HepG2 (cell line): Measurements from ENCODE around the gene NOL4L. TPM values are rescaled to one million over a fixed set of nuclear protein-coding genes. Genes with fewer than 3 reads are reported as not detected.

Source experiments
- ATF7 ChIP-seq, 2 experiments: fragments of 450-650 bp in 1 of 2; sonication (generic) in 1 of 2; formaldehyde crosslinking in 1 of 2; IDR thresholded peaks; 2 replicates each; pipeline versions ENCODE4 v1.4.0 to v1.6.1; 2016 to 2020; ENCODE audit warnings: antibody characterized with exemption in 1 of 2, mild to moderate bottlenecking in 1 of 2, missing genetic modification reagents in 1 of 2
- BHLHE40 ChIP-seq: IDR thresholded peaks from 2 replicates; pipeline ENCODE4 v1.6.1; 2011; ENCODE audit warnings: low read length, improper control_type of control experiment
- CENPT ChIP-seq: sonication (generic); formaldehyde crosslinking; IDR thresholded peaks from 2 replicates; pipeline ENCODE4 v1.8.0; 2022; ENCODE audit warnings: low read depth, mild to moderate bottlenecking, moderate library complexity, missing genetic modification reagents
- FOXK2 ChIP-seq: fragments of 450-650 bp; IDR thresholded peaks from 2 replicates; pipeline ENCODE4 v1.6.1; 2016
- HCFC1 ChIP-seq: fragments of 150-350 bp; IDR thresholded peaks from 2 replicates; pipeline ENCODE4 v1.6.1; 2014; ENCODE audit warnings: low read depth, low read length
- HES4 ChIP-seq: sonication (generic); formaldehyde crosslinking; IDR thresholded peaks from 2 replicates; pipeline ENCODE4 v1.9.0; 2021; ENCODE audit warnings: mild to moderate bottlenecking, missing genetic modification reagents, borderline replicate concordance
- JARID2 ChIP-seq: sonication (generic); formaldehyde crosslinking; IDR thresholded peaks from 2 replicates; pipeline ENCODE4 v1.8.1; 2023; ENCODE audit warnings: missing genetic modification reagents, inconsistent platforms; ENCODE audit not compliant: insufficient replicate concordance
- KDM3A ChIP-seq: IDR thresholded peaks from 2 replicates; pipeline ENCODE4 v1.6.1; 2018; ENCODE audit warnings: low read depth, missing compliant biosample characterization
- MATR3 ChIP-seq: sonication (generic); formaldehyde crosslinking; IDR thresholded peaks from 2 replicates; pipeline ENCODE4 v1.4.0; 2020; ENCODE audit warnings: missing genetic modification reagents
- NR2C2 ChIP-seq: sonication (generic); formaldehyde crosslinking; IDR thresholded peaks from 2 replicates; pipeline ENCODE4 v1.4.0; 2020; ENCODE audit warnings: missing genetic modification reagents, mild to moderate bottlenecking, moderate library complexity, borderline replicate concordance
- NR2F6 ChIP-seq, 2 experiments: IDR thresholded peaks; 2 replicates each; pipeline ENCODE4 v1.6.1; 2016; ENCODE audit warnings: antibody characterized with exemption in 1 of 2, mild to moderate bottlenecking in 1 of 2
- RAD51 ChIP-seq: fragments of 450-650 bp; IDR thresholded peaks from 2 replicates; pipeline ENCODE4 v1.6.1; 2016; ENCODE audit warnings: borderline replicate concordance
- TBL1XR1 ChIP-seq: fragments of 150-350 bp; IDR thresholded peaks from 2 replicates; pipeline ENCODE4 v1.6.1; 2014; ENCODE audit warnings: borderline replicate concordance, low read length; ENCODE audit not compliant: partially characterized antibody
- TBX2 ChIP-seq: sonication (generic); formaldehyde crosslinking; IDR thresholded peaks from 2 replicates; pipeline ENCODE4 v1.5.0; 2020; ENCODE audit warnings: missing genetic modification reagents, mild to moderate bottlenecking, borderline replicate concordance
- ZNF12 ChIP-seq: sonication (generic); formaldehyde crosslinking; IDR thresholded peaks from 2 replicates; pipeline ENCODE4 v1.5.0; 2020; ENCODE audit warnings: missing genetic modification reagents
- ZNF230 ChIP-seq: sonication (generic); formaldehyde crosslinking; IDR thresholded peaks from 2 replicates; pipeline ENCODE4 v1.4.0; 2020; ENCODE audit warnings: mild to moderate bottlenecking, missing genetic modification reagents
- ZNF333 ChIP-seq: sonication (generic); formaldehyde crosslinking; IDR thresholded peaks from 2 replicates; pipeline ENCODE4 v1.4.0; 2020; ENCODE audit warnings: mild to moderate bottlenecking, missing genetic modification reagents, borderline replicate concordance
- ZNF501 ChIP-seq: sonication (generic); formaldehyde crosslinking; IDR thresholded peaks from 2 replicates; pipeline ENCODE4 v1.5.1; 2020; ENCODE audit warnings: mild to moderate bottlenecking, moderate library complexity, missing genetic modification reagents
- ZNF510 ChIP-seq: sonication (generic); formaldehyde crosslinking; IDR thresholded peaks from 2 replicates; pipeline ENCODE4 v1.4.0; 2020; ENCODE audit warnings: low read depth, mild to moderate bottlenecking, missing genetic modification reagents
- ZNF841 ChIP-seq: sonication (generic); formaldehyde crosslinking; IDR thresholded peaks from 2 replicates; pipeline ENCODE4 v1.8.1; 2023; ENCODE audit warnings: missing genetic modification reagents, borderline replicate concordance
- polyA plus RNA-seq, 8 experiments: library from polyadenylated mRNA; depleted of rRNA in 3 of 8; stranded (reverse) in 7 of 8; unstranded in 1 of 8; fragments of >200 nt; fragmentation: Illumina TruSeq in 4 of 8; extraction: Trizol in 4 of 8; gene quantifications; 2 replicates each; pipeline versions ENCODE4 v1.2.1 to v1.2.3, GENCODE V29; 2011 to 2016; ENCODE audit warnings: low read depth in 4 of 8, missing spikeins in 1 of 8, mixed read lengths in 1 of 8; ENCODE audit not compliant: insufficient read depth in 1 of 8
- total RNA-seq, 5 experiments: library from RNA; depleted of rRNA; stranded (reverse); fragments of >200 nt; fragmentation: Illumina TruSeq; extraction: Trizol; gene quantifications; 2 replicates each; pipeline ENCODE4 v1.2.3, GENCODE V29; 2016; ENCODE audit warnings: low read depth in 1 of 5
- TF ChIP-seq, protein P1 (sequence below): sonication (generic); formaldehyde crosslinking; IDR thresholded peaks from 2 replicates; pipeline ENCODE4 v1.5.1; 2020; ENCODE audit warnings: mild to moderate bottlenecking, missing genetic modification reagents, borderline replicate concordance
- TF ChIP-seq, protein P2 (sequence below): IDR thresholded peaks from 2 replicates; pipeline ENCODE4 v1.6.1; 2016; ENCODE audit warnings: mild to moderate bottlenecking

NOL4L gene
- total and polyA plus RNA-seq, 2 of the 13 experiments (the other 11 are each of a cell fraction or from before 2014, with no cell fraction given) = 16.6 to 35.4 TPM

DNA sequence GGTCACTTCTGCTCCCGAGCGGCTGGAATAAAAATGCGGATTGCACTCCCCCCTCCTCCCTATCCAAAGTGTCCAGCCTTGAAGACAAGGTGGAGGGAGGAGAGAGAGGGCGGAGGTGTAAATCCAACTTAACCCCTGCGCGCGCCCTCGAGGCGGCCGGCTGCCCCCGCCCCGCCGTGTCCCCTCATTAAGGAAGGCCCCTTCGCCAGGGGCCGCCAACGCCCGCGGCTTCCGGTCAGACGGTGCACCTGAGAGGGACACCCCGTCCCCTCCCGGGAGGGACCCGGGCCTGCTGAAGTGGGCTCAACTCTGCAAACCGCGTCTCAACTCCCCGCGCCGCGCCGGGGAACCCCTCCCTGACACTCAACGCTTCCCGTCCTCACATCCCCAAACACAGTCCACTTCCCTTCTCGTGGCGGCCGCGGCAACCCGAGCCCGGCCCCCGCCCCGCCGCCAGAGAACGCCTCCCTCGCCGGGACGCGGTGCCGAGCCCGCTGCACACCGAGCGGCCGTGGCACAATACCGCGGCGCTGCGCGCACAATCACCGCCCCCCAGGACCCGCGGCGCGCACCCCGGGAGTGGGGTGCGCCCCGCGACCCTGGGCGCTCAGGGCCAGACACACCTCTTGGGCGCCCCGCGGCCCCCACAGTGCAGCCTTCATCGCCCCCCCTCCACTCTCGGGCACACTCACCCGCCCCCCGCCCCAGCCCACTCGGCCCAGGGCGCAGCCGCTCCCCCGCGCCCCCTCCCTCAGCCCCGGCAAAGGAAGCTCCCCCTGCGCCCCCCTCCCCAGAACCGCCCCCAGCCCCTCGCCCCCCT lies 102.5 kb downstream of the NOL4L start (continued):
- TF ChIP-seq RAD51 (no peak), ZNF841 (no peak), HCFC1 (no peak), ZNF230 (CRISPR knock-in tag) (no peak), TBL1XR1 (no peak), TBX2 (peak; percentile 69), ZNF510 (CRISPR knock-in tag) (no peak), NR2F6 (IDR thresholded peaks at IDR 0.05) (peak; percentile 4; the same call in 1 of the 2 replicates), NR2F6 (CRISPR knock-in tag; IDR thresholded peaks at IDR 0.05) (no peak; the same call in 1 of the 2 replicates), MATR3 (CRISPR knock-in tag) (no peak), KDM3A (CRISPR knock-in tag) (peak; percentile 54), JARID2 (CRISPR knock-in tag) (no peak), HES4 (CRISPR knock-in tag) (peak; percentile 86; the same call in 1 of the 2 replicates), CENPT (CRISPR knock-in tag) (0 out of 2 replicates have a peak, but pooled peaks have one; percentile 46), FOXK2 (no peak), BHLHE40 (no peak), ZNF333 (CRISPR knock-in tag) (0 out of 2 replicates have a peak, but pooled peaks have one; percentile 10), ZNF12 (CRISPR knock-in tag) (no peak; the same call in 1 of the 2 replicates), ZNF501 (CRISPR knock-in tag) (no peak; the same call in 1 of the 2 replicates), ATF7 (IDR thresholded peaks at IDR 0.05) (no peak), ATF7 (CRISPR knock-in tag; IDR thresholded peaks at IDR 0.05) (no peak), NR2C2 (CRISPR knock-in tag) (no peak)
- TF ChIP-seq, protein P1, sequence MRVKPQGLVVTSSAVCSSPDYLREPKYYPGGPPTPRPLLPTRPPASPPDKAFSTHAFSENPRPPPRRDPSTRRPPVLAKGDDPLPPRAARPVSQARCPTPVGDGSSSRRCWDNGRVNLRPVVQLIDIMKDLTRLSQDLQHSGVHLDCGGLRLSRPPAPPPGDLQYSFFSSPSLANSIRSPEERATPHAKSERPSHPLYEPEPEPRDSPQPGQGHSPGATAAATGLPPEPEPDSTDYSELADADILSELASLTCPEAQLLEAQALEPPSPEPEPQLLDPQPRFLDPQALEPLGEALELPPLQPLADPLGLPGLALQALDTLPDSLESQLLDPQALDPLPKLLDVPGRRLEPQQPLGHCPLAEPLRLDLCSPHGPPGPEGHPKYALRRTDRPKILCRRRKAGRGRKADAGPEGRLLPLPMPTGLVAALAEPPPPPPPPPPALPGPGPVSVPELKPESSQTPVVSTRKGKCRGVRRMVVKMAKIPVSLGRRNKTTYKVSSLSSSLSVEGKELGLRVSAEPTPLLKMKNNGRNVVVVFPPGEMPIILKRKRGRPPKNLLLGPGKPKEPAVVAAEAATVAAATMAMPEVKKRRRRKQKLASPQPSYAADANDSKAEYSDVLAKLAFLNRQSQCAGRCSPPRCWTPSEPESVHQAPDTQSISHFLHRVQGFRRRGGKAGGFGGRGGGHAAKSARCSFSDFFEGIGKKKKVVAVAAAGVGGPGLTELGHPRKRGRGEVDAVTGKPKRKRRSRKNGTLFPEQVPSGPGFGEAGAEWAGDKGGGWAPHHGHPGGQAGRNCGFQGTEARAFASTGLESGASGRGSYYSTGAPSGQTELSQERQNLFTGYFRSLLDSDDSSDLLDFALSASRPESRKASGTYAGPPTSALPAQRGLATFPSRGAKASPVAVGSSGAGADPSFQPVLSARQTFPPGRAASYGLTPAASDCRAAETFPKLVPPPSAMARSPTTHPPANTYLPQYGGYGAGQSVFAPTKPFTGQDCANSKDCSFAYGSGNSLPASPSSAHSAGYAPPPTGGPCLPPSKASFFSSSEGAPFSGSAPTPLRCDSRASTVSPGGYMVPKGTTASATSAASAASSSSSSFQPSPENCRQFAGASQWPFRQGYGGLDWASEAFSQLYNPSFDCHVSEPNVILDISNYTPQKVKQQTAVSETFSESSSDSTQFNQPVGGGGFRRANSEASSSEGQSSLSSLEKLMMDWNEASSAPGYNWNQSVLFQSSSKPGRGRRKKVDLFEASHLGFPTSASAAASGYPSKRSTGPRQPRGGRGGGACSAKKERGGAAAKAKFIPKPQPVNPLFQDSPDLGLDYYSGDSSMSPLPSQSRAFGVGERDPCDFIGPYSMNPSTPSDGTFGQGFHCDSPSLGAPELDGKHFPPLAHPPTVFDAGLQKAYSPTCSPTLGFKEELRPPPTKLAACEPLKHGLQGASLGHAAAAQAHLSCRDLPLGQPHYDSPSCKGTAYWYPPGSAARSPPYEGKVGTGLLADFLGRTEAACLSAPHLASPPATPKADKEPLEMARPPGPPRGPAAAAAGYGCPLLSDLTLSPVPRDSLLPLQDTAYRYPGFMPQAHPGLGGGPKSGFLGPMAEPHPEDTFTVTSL (CRISPR knock-in tag) = no peak
- TF ChIP-seq, protein P2, sequence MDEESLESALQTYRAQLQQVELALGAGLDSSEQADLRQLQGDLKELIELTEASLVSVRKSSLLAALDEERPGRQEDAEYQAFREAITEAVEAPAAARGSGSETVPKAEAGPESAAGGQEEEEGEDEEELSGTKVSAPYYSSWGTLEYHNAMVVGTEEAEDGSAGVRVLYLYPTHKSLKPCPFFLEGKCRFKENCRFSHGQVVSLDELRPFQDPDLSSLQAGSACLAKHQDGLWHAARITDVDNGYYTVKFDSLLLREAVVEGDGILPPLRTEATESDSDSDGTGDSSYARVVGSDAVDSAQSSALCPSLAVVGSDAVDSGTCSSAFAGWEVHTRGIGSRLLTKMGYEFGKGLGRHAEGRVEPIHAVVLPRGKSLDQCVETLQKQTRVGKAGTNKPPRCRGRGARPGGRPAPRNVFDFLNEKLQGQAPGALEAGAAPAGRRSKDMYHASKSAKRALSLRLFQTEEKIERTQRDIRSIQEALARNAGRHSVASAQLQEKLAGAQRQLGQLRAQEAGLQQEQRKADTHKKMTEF = peak; percentile 72; the same call in 1 of the 2 replicates
